GM12865 (cell line): ENCODE measurements around the gene TRAPPC3.

Source experiments
- DNase-seq: peaks from one replicate; pipeline ENCODE4 v3.0.0; 2010; ENCODE audit warnings: low read depth
- H3K4me3 ChIP-seq: 2 replicates; pipeline ENCODE4 v1.5.1; 2011; ENCODE audit warnings: mild to moderate bottlenecking, low read depth, low read length, control low read depth
- CTCF ChIP-seq: IDR thresholded peaks from 2 replicates; pipeline ENCODE4 v1.5.1; 2011; ENCODE audit warnings: low read length, control low read depth, low read depth, inconsistent platforms; ENCODE audit not compliant: insufficient read depth; ENCODE audit errors: missing control alignments

TRAPPC3 gene

GRCh38 chr1:36136535-36136934 is 12.8 kb downstream of the TRAPPC3 start:
- TF ChIP-seq CTCF: no peak
- DNase-seq: no peak

GRCh38 chr1:36135796-36136195 is 13.5 kb downstream of the TRAPPC3 start:
- no peak for TF ChIP-seq CTCF
- no peak overlapping the region for H3K4me3 ChIP-seq
- DNase-seq: no peak

More at GRCh38 chr1:36136535-36136934, 12.8 kb downstream of the TRAPPC3 start:
- no peak overlapping the region for H3K4me3 ChIP-seq

GRCh38 chr1:36135330-36135667 is 14.0 kb downstream of the TRAPPC3 start:
- H3K4me3 ChIP-seq: no peak overlapping the region
- DNase-seq: no peak
- no peak for TF ChIP-seq CTCF

GRCh38 chr1:36134505-36135329 is 14.6 kb downstream of the TRAPPC3 start:
- peak; percentile 50 for DNase-seq
- TF ChIP-seq CTCF: peak; percentile 62
- H3K4me3 ChIP-seq: no peak overlapping the region

- DNase-seq: no peak
- TF ChIP-seq CTCF: no peak
- H3K4me3 ChIP-seq: no peak overlapping the region
Observed at GRCh38 chr1:36134031-36134430, 15.3 kb downstream of the TRAPPC3 start.

GRCh38 chr1:36133484-36133883 is 15.8 kb downstream of the TRAPPC3 start:
- DNase-seq: no peak
- H3K4me3 ChIP-seq: no peak overlapping the region
- no peak for TF ChIP-seq CTCF

GRCh38 chr1:36132029-36132428 is 17.3 kb downstream of the TRAPPC3 start:
- no peak for DNase-seq
- H3K4me3 ChIP-seq: no peak overlapping the region
- no peak for TF ChIP-seq CTCF
